ENCODE results near the gene PCDHGA6.

DNA sequence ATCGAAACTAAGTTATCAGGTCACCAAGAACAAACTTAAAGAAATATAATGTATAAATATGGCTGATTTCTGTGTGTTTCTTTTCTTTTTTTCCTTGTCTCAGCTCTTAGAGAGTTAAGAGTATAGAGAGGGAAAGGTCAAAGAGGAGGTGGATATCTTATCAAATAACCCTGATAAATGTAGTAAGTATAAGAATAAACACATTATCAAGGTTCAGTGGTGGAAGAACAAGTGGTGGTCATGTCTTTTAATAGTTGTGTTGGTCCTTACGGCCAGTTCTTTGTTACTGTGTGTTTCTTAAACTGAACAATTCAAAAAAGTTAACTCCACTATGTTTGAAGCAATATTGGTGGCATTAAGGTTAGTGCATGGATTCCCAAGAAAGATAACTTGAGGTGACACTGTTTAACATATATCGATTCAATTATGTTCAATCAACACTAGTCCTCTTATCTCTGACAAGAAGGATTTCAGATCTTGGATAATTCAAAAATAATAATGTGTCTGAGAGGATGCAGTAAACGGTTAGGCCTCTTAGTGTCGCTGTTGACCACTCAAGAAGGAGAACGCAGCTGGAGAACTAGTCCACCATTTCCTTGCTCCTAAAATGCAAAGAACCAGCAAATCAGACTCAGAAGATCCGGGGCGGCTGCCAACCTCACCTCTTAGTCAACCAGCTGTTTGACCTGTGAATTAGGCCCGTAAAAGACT lies 30.3 kb upstream of the PCDHGA6 start, which contains the start of gene PCDHGA3:
- TF ChIP-seq CTCF (IDR thresholded peaks at IDR 0.05; ENCODE audit: insufficient read depth, low read length), result peak; percentile 10
- no peak for TF ChIP-seq SPI1 (IDR thresholded peaks at IDR 0.05; ENCODE audit: borderline replicate concordance, low read depth)
- TF ChIP-seq POLR2AphosphoS5 (IDR thresholded peaks at IDR 0.05; ENCODE audit: low read depth), result no peak

Measured in HL-60 (cell line).